CD4-positive, alpha-beta T cell (primary cell): ENCODE results near the gene PDE6G. TPM values are rescaled to one million over a fixed set of nuclear protein-coding genes. Genes with fewer than 3 reads are reported as not detected.

Source experiments
- ATAC-seq: fragments of 200-7000 bp; cut with Tn5 transposase; one replicate; pipeline ENCODE4 v1.10.0; 2022; ENCODE audit warnings: mild to moderate bottlenecking; ENCODE audit not compliant: poor library complexity
- CTCF ChIA-PET: fragments of 350-600 bp; sonication (Branson Sonifier 250); formaldehyde crosslinking; loops from one replicate; lab custom pipeline; 2021; ENCODE audit warnings: antibody characterized with exemption, inconsistent platforms; lab: Charles Lee
- POLR2A ChIA-PET: fragments of 350-600 bp; sonication (Branson Sonifier 250); formaldehyde crosslinking; loops from one replicate; lab custom pipeline; 2021; ENCODE audit warnings: antibody characterized with exemption, inconsistent platforms; lab: Charles Lee
- DNase-seq, 14 experiments: peaks; one replicate each; pipeline ENCODE4 v3.0.0-alpha.2; 2013 to 2020; ENCODE audit warnings: mixed read lengths in 2 of 14
- H3K27ac ChIP-seq, 2 donors: one replicate each; pipeline versions ENCODE4 v1.5.1 to v1.7.0; 2013; ENCODE audit warnings: low read length in 2 of 2, low read depth in 1 of 2, mild to moderate bottlenecking in 1 of 2
- H3K27me3 ChIP-seq, 2 experiments: 1 replicate in 1 of 2; 2 replicates in 1 of 2; pipeline versions ENCODE4 v1.6.1 to v1.7.0; 2013; ENCODE audit warnings: low read length in 2 of 2, control low read depth in 1 of 2, mild to moderate bottlenecking in 1 of 2, moderate library complexity in 1 of 2; ENCODE audit not compliant: insufficient read depth in 2 of 2, control insufficient read depth in 1 of 2
- H3K36me3 ChIP-seq: one replicate; pipeline ENCODE4 v1.6.1; 2013; ENCODE audit warnings: low read length, control low read depth; ENCODE audit not compliant: insufficient read depth
- H3K4me1 ChIP-seq: one replicate; pipeline ENCODE4 v1.6.1; 2013; ENCODE audit warnings: low read length, control low read depth; ENCODE audit not compliant: insufficient read depth
- H3K4me3 ChIP-seq: one replicate; pipeline ENCODE4 v1.5.1; 2013; ENCODE audit warnings: mild to moderate bottlenecking, low read length, moderate library complexity
- H3K9me3 ChIP-seq, 2 experiments: 1 replicate in 1 of 2; 2 replicates in 1 of 2; pipeline versions ENCODE4 v1.6.1 to v1.7.0; 2013; ENCODE audit warnings: low read length in 2 of 2, mild to moderate bottlenecking in 2 of 2, control low read depth in 1 of 2, moderate library complexity in 1 of 2; ENCODE audit not compliant: control insufficient read depth in 1 of 2, insufficient read depth in 1 of 2
- H3K27ac Mint-ChIP-seq: one replicate; pipeline ENCODE4 v1.8.0; 2020; ENCODE audit warnings: mixed read lengths
- H3K27me3 Mint-ChIP-seq: one replicate; pipeline ENCODE4 v1.8.0; 2021; ENCODE audit warnings: mixed read lengths
- H3K36me3 Mint-ChIP-seq: one replicate; pipeline ENCODE4 v1.8.0; 2021; ENCODE audit warnings: low read depth, mixed read lengths
- H3K4me1 Mint-ChIP-seq: one replicate; pipeline ENCODE4 v1.8.0; 2021; ENCODE audit warnings: low read depth, mixed read lengths
- H3K4me3 Mint-ChIP-seq: one replicate; pipeline ENCODE4 v1.8.0; 2020; ENCODE audit warnings: mild to moderate bottlenecking, mixed read lengths
- H3K9me3 Mint-ChIP-seq: one replicate; pipeline ENCODE4 v1.8.0; 2020; ENCODE audit warnings: mixed read lengths
- intact Hi-C, 2 experiments: fragments of 100-400 bp; cut with DNase I in 1 of 2; cut with micrococcal nuclease in 1 of 2; formaldehyde crosslinking; loops; one replicate each; pipeline versions ENCODE4 v1.15.1 to v1.9.0; 2023 to 2025; cut with DNase I, micrococcal nuclease
- total RNA-seq, 174 experiments: library from RNA in 2 of 174; stranded (reverse) in 2 of 174; gene quantifications; one replicate each; pipeline ENCODE4 v1.2.3 and lab custom pipeline; 2021 to 2026
- TF ChIP-seq, protein P1 (sequence below): fragments of 200-600 bp; IDR thresholded peaks from one replicate; pipeline ENCODE4 v1.8.0; 2022; ENCODE audit warnings: antibody characterized with exemption, mild to moderate bottlenecking

PDE6G gene
- total RNA-seq, 2 experiments from 2014 or later, result 0.49 to 0.92 TPM

DNA sequence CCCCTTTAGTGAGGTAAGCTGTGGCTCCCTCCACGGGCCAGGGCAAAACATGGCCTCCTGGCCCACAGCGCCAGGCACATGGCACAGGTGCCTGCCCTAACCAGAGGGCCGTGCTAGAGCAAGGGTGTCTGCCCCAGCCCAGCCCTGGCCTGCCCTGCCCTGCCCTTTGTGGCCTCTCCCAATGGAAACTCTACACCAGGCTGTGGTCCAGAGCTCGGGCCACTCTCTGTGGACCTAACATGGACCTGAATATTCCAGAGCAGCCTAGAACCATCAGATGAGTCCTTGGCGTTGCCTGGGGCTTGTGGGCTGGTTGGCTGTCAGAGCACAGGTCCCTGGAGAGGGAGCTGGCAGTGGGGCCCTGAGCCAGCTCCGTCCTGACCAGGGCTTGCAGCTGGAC, 38.9 kb upstream of the PDE6G start:
- H3K27ac Mint-ChIP-seq, result no peak overlapping the region
- H3K36me3 ChIP-seq, result peaks cover 89% of the 10 kb centered on the region
- DNase-seq (no peak), ATAC-seq (no peak)
- peaks cover 45% of the 10 kb centered on the region for H3K36me3 Mint-ChIP-seq
- ChIA-PET POLR2A (interaction anchor here (0.6 to 1.5 kb wide), 4 partner anchors 9 to 67 kb away, joined by 3 to 4 read pairs (median 3); partner anchors contain the start of genes ARL16 and HGS), CTCF (no interaction called here)
- H3K27me3 ChIP-seq, result no peaks in the 10 kb centered on the region
- intact Hi-C loops, result no loop called here
- no peaks in the 10 kb centered on the region for H3K9me3 Mint-ChIP-seq
- no peaks in the 10 kb centered on the region for H3K9me3 ChIP-seq
- TF ChIP-seq, protein P1, sequence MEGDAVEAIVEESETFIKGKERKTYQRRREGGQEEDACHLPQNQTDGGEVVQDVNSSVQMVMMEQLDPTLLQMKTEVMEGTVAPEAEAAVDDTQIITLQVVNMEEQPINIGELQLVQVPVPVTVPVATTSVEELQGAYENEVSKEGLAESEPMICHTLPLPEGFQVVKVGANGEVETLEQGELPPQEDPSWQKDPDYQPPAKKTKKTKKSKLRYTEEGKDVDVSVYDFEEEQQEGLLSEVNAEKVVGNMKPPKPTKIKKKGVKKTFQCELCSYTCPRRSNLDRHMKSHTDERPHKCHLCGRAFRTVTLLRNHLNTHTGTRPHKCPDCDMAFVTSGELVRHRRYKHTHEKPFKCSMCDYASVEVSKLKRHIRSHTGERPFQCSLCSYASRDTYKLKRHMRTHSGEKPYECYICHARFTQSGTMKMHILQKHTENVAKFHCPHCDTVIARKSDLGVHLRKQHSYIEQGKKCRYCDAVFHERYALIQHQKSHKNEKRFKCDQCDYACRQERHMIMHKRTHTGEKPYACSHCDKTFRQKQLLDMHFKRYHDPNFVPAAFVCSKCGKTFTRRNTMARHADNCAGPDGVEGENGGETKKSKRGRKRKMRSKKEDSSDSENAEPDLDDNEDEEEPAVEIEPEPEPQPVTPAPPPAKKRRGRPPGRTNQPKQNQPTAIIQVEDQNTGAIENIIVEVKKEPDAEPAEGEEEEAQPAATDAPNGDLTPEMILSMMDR, result no peak
- no peak overlapping the region for H3K27ac ChIP-seq
- no peak overlapping the region for H3K4me3 Mint-ChIP-seq
- no peaks in the 10 kb centered on the region for H3K4me1 ChIP-seq
- H3K4me3 ChIP-seq, result no peak overlapping the region
- H3K27me3 Mint-ChIP-seq, result no peaks in the 10 kb centered on the region
- H3K4me1 Mint-ChIP-seq, result no peaks in the 10 kb centered on the region

DNA sequence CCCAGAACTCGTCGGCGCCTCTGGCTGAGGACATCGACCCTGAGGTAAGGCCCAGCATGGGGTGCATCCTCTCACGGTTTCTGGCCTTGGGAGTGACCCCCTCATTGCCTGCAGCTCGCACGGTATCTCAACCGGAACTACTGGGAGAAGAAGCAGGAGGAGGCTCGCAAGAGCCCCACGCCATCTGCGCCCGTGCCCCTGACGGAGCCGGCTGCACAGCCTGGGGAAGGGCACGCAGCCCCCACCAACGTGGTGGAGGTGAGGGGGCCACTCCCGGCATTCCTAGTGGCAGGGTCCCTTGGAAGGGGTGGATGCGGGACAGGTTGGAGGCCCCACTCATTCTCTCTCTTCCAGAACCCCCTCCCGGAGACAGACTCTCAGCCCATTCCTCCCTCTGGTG, 38.5 kb upstream of the PDE6G start:
- no peak overlapping the region for H3K27ac Mint-ChIP-seq
- ATAC-seq (no peak), DNase-seq (no peak)
- H3K4me1 Mint-ChIP-seq, result no peaks in the 10 kb centered on the region
- H3K27me3 ChIP-seq, result no peaks in the 10 kb centered on the region
- H3K4me3 Mint-ChIP-seq, result no peak overlapping the region
- H3K27ac ChIP-seq, result no peak overlapping the region
- CTCF ChIA-PET, result no interaction called here
- no peaks in the 10 kb centered on the region for H3K9me3 ChIP-seq
- peaks cover 49% of the 10 kb centered on the region for H3K36me3 Mint-ChIP-seq
- H3K9me3 Mint-ChIP-seq, result no peaks in the 10 kb centered on the region
- POLR2A ChIA-PET, result interaction anchor here (0.6 to 1.5 kb wide), 3 partner anchors 10 to 67 kb away, joined by 3 to 4 read pairs (median 3); partner anchors contain the start of genes ARL16 and HGS
- H3K27me3 Mint-ChIP-seq, result no peaks in the 10 kb centered on the region
- H3K4me3 ChIP-seq, result no peak overlapping the region
- TF ChIP-seq, protein P1, result no peak
- intact Hi-C loops, result no loop called here
- peaks cover 93% of the 10 kb centered on the region for H3K36me3 ChIP-seq
- H3K4me1 ChIP-seq, result no peaks in the 10 kb centered on the region

DNA sequence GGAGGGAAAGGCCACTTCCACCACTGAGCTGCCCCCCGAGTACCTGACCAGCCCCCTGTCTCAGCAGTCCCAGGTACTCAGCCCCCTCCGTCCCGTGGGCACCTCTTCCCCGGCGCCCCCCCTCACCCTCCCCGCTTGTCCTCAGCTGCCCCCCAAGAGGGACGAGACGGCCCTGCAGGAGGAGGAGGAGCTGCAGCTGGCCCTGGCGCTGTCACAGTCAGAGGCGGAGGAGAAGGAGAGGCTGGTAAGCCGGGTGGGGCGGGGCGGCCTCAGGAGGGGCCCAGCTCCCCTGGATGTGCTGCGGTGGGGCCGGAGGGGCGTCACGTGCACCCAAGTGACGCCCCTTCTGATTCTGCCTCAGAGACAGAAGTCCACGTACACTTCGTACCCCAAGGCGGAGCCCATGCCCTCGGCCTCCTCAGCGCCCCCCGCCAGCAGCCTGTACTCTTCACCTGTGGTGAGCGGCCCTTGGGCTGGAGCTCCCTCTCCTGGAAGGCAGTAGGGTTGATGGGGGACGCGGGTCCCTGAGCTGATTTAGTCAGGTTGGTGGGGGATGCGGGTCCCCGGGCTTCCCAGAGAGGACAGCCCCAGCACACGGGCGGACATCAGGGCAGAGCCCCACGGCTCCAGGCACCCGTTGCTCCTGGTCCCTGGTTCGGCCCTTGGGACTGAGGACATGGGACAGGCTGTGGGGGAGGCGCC, 37.3 kb upstream of the PDE6G start:
- H3K27me3 ChIP-seq, result no peaks in the 10 kb centered on the region
- no peak overlapping the region for H3K27ac Mint-ChIP-seq
- peaks cover 53% of the 10 kb centered on the region for H3K36me3 Mint-ChIP-seq
- H3K27ac ChIP-seq, result no peak overlapping the region
- no peaks in the 10 kb centered on the region for H3K27me3 Mint-ChIP-seq
- no peak overlapping the region for H3K4me3 ChIP-seq
- CTCF ChIA-PET, result no interaction called here
- POLR2A ChIA-PET, result no interaction called here
- H3K36me3 ChIP-seq, result peaks cover 95% of the 10 kb centered on the region
- TF ChIP-seq, protein P1, result no peak
- H3K9me3 Mint-ChIP-seq, result no peaks in the 10 kb centered on the region
- no peak overlapping the region for H3K4me3 Mint-ChIP-seq
- intact Hi-C loops, result no loop called here
- no peaks in the 10 kb centered on the region for H3K9me3 ChIP-seq
- ATAC-seq (no peak), DNase-seq (no peak)
- no peaks in the 10 kb centered on the region for H3K4me1 Mint-ChIP-seq
- H3K4me1 ChIP-seq, result peaks cover 5% of the 10 kb centered on the region
